Measurements from ENCODE around the gene PEAK1. TPM values are rescaled to one million over a fixed set of nuclear protein-coding genes. Genes with fewer than 3 reads are reported as not detected.

PEAK1 gene
- total RNA-seq, 1 experiment from 2014 or later = 18.4 TPM

DNA sequence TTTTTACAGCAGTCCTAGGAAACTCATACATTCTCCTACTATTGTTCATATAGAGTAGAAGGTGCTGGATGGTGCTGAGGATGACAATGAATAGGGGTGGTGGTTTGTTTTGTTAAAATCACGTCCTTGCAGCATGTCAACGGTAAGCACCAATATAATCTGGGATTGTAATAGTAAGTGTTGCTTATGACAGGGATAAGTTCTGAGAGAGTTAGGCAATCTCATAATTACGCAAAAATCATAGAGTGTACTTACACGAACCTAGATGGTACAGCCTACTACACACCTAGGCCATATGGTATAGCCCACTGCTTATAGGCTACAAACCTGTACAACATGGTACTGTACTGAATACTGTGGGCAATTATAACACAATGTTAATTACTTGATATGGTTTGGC lies 284.7 kb downstream of the PEAK1 start:
- H3K4me3 ChIP-seq (ENCODE audit: low read depth, low read length) = no peak overlapping the region
- Mint-ChIP-seq H3K4me3 (ENCODE audit: unreplicated experiment) (no peak overlapping the region), H3K4me1 (ENCODE audit: low read depth, unreplicated experiment) (peaks cover 7% of the 10 kb centered on the region), H3K27me3 (ENCODE audit: insufficient read depth, unreplicated experiment) (no peaks in the 10 kb centered on the region), H3K9me3 (ENCODE audit: unreplicated experiment) (no peaks in the 10 kb centered on the region), H3K36me3 (ENCODE audit: insufficient read depth, unreplicated experiment) (peaks cover 15% of the 10 kb centered on the region), H3K27ac (ENCODE audit: unreplicated experiment) (no peak overlapping the region)
- POLR2A ChIA-PET = no interaction called here
- H3K36me3 ChIP-seq (ENCODE audit: control insufficient read depth, insufficient read depth, low read length) = no peaks in the 10 kb centered on the region
- CTCF ChIA-PET = no interaction called here
- H3K4me1 ChIP-seq = peaks cover 15% of the 10 kb centered on the region
- TF ChIP-seq, protein P1, sequence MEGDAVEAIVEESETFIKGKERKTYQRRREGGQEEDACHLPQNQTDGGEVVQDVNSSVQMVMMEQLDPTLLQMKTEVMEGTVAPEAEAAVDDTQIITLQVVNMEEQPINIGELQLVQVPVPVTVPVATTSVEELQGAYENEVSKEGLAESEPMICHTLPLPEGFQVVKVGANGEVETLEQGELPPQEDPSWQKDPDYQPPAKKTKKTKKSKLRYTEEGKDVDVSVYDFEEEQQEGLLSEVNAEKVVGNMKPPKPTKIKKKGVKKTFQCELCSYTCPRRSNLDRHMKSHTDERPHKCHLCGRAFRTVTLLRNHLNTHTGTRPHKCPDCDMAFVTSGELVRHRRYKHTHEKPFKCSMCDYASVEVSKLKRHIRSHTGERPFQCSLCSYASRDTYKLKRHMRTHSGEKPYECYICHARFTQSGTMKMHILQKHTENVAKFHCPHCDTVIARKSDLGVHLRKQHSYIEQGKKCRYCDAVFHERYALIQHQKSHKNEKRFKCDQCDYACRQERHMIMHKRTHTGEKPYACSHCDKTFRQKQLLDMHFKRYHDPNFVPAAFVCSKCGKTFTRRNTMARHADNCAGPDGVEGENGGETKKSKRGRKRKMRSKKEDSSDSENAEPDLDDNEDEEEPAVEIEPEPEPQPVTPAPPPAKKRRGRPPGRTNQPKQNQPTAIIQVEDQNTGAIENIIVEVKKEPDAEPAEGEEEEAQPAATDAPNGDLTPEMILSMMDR (IDR thresholded peaks at IDR 0.05; ENCODE audit: insufficient read depth in 1 of 2, low read depth in 1 of 2, low read length in 1 of 2, severe bottlenecking in 1 of 2, unreplicated experiment in 1 of 2) = no peak
- no peak for DNase-seq
- H3K9me3 ChIP-seq = peaks cover 16% of the 10 kb centered on the region
- no TSS peak for BruUV-seq (replicated peaks)
- intact Hi-C loops (cut with micrococcal nuclease; ENCODE audit: unreplicated experiment) = no loop called here
- H3K27me3 ChIP-seq (replicated peaks; ENCODE audit: control insufficient read depth, insufficient read depth, low read length) = no peaks in the 10 kb centered on the region

DNA sequence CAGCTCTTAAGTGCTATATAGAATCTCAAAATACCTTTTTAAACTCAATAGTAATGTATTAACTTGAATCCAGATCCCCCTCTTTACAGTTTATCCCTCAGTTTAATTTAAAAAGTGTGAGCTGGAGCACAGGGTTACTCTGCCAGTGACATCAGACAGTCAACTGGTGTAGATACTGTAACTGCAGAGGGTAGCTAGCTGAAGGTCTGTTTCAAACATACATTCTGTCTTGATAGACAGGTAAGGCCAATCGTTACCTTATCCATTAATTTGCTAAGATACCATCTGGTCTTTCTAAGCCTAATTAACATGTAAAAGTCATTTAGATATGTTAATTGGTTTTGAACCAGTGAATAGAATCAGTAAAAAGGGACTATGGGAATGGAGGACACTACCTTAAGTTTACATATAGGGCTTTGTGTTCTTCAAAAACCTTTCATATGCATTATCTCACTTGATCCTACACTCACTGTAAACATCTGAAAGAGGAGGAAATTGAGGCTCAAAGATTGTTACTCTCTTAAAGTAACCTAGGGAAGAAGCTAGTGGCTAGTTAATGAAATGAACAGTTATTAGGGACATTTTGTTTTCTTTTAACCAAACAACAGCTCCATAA lies 289.5 kb downstream of the PEAK1 start:
- peaks cover 1% of the 10 kb centered on the region for H3K36me3 Mint-ChIP-seq (ENCODE audit: insufficient read depth, unreplicated experiment)
- no peak overlapping the region for H3K27ac Mint-ChIP-seq (ENCODE audit: unreplicated experiment)
- intact Hi-C loops (cut with micrococcal nuclease; ENCODE audit: unreplicated experiment) = no loop called here
- no peaks in the 10 kb centered on the region for H3K27me3 Mint-ChIP-seq (ENCODE audit: insufficient read depth, unreplicated experiment)
- Histone ChIP-seq H3K27me3 (replicated peaks; ENCODE audit: control insufficient read depth, insufficient read depth, low read length) (no peaks in the 10 kb centered on the region), H3K4me3 (ENCODE audit: low read depth, low read length) (no peak overlapping the region), H3K9me3 (no peaks in the 10 kb centered on the region), H3K36me3 (ENCODE audit: control insufficient read depth, insufficient read depth, low read length) (no peaks in the 10 kb centered on the region), H3K4me1 (peaks cover 6% of the 10 kb centered on the region; the same call in 1 of the 2 replicates)
- no peak for DNase-seq
- H3K4me1 Mint-ChIP-seq (ENCODE audit: low read depth, unreplicated experiment) = peaks cover 8% of the 10 kb centered on the region
- TF ChIP-seq, protein P1 (IDR thresholded peaks at IDR 0.05; ENCODE audit: insufficient read depth in 1 of 2, low read depth in 1 of 2, low read length in 1 of 2, severe bottlenecking in 1 of 2, unreplicated experiment in 1 of 2) = no peak
- ChIA-PET POLR2A (no interaction called here), CTCF (no interaction called here)
- no peak overlapping the region for H3K4me3 Mint-ChIP-seq (ENCODE audit: unreplicated experiment)
- no peaks in the 10 kb centered on the region for H3K9me3 Mint-ChIP-seq (ENCODE audit: unreplicated experiment)
- no TSS peak for BruUV-seq (replicated peaks)

DNA sequence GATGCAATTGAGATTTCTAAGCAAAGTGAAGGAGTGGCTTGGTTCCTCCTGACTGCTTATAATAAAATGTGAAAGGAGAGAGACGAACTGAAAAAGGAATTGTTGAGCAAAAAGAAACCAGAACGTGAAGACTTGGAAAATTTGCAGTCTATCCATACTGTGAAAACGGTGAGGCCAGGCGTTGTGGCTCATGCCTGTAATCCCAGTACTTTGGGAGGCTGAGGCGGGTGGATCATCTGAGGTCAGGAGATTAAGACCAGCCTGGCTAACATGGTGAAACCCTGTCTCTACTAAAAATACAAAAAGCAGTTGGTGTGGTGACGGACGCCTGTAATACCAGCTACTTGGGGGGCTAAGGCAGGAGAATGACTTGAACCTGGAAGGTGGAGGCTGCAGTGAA lies 292.3 kb downstream of the PEAK1 start:
- no peak for DNase-seq
- H3K27me3 ChIP-seq (replicated peaks; ENCODE audit: control insufficient read depth, insufficient read depth, low read length) = no peaks in the 10 kb centered on the region
- no peak overlapping the region for H3K4me3 ChIP-seq (ENCODE audit: low read depth, low read length)
- CTCF ChIA-PET = no interaction called here
- Mint-ChIP-seq H3K4me1 (ENCODE audit: low read depth, unreplicated experiment) (peaks cover 8% of the 10 kb centered on the region), H3K4me3 (ENCODE audit: unreplicated experiment) (no peak overlapping the region), H3K36me3 (ENCODE audit: insufficient read depth, unreplicated experiment) (no peaks in the 10 kb centered on the region), H3K27ac (ENCODE audit: unreplicated experiment) (no peak overlapping the region), H3K9me3 (ENCODE audit: unreplicated experiment) (no peaks in the 10 kb centered on the region), H3K27me3 (ENCODE audit: insufficient read depth, unreplicated experiment) (no peaks in the 10 kb centered on the region)
- no peaks in the 10 kb centered on the region for H3K36me3 ChIP-seq (ENCODE audit: control insufficient read depth, insufficient read depth, low read length)
- POLR2A ChIA-PET = no interaction called here
- intact Hi-C loops (cut with micrococcal nuclease; ENCODE audit: unreplicated experiment) = no loop called here
- peaks cover 6% of the 10 kb centered on the region; the same call in 1 of the 2 replicates for H3K4me1 ChIP-seq
- H3K9me3 ChIP-seq = no peaks in the 10 kb centered on the region
- no TSS peak for BruUV-seq (replicated peaks)
- TF ChIP-seq, protein P1 (IDR thresholded peaks at IDR 0.05; ENCODE audit: insufficient read depth in 1 of 2, low read depth in 1 of 2, low read length in 1 of 2, severe bottlenecking in 1 of 2, unreplicated experiment in 1 of 2) = no peak
